HepG2 (cell line): ENCODE data around the gene ZFAND6. TPM values are rescaled to one million over a fixed set of nuclear protein-coding genes. Genes with fewer than 3 reads are reported as not detected.
A peak's percentile ranks its signal among the peaks of the same experiment; 100 is the strongest.

Experiments used
- ATF2 ChIP-seq: sonication (generic); formaldehyde crosslinking; IDR thresholded peaks from 2 replicates; pipeline ENCODE4 v1.4.0; 2020; ENCODE audit warnings: missing genetic modification reagents
- HOXA7 ChIP-seq: sonication (generic); formaldehyde crosslinking; IDR thresholded peaks from 2 replicates; pipeline ENCODE4 v1.8.1; 2022; ENCODE audit warnings: mild to moderate bottlenecking, missing genetic modification reagents, moderate library complexity
- JUNB ChIP-seq: sonication (generic); formaldehyde crosslinking; IDR thresholded peaks from 2 replicates; pipeline ENCODE4 v1.8.0; 2022; ENCODE audit warnings: missing genetic modification reagents, mild to moderate bottlenecking, borderline replicate concordance
- NFATC3 ChIP-seq: sonication (generic); formaldehyde crosslinking; IDR thresholded peaks from 2 replicates; pipeline ENCODE4 v1.5.1; 2020; ENCODE audit warnings: mild to moderate bottlenecking, missing genetic modification reagents
- NPAS2 ChIP-seq: sonication (generic); formaldehyde crosslinking; IDR thresholded peaks from 2 replicates; pipeline ENCODE4 v1.8.0; 2022; ENCODE audit warnings: mild to moderate bottlenecking, missing genetic modification reagents, borderline replicate concordance
- PAF1 ChIP-seq: IDR thresholded peaks from 2 replicates; pipeline ENCODE4 v1.6.1; 2016; ENCODE audit warnings: missing genetic modification reagents, missing compliant biosample characterization
- PRDM10 ChIP-seq: sonication (generic); formaldehyde crosslinking; IDR thresholded peaks from 2 replicates; pipeline ENCODE4 v1.4.0; 2020; ENCODE audit warnings: low read depth, missing genetic modification reagents
- SIX1 ChIP-seq: sonication (generic); formaldehyde crosslinking; IDR thresholded peaks from 2 replicates; pipeline ENCODE4 v1.4.0; 2020; ENCODE audit warnings: missing genetic modification reagents, borderline replicate concordance
- SRY ChIP-seq: sonication (generic); formaldehyde crosslinking; IDR thresholded peaks from 2 replicates; pipeline ENCODE4 v1.8.0; 2022; ENCODE audit warnings: mild to moderate bottlenecking, missing genetic modification reagents
- ZFP37 ChIP-seq: sonication (generic); formaldehyde crosslinking; IDR thresholded peaks from 2 replicates; pipeline ENCODE4 v1.4.0; 2020; ENCODE audit warnings: missing genetic modification reagents, borderline replicate concordance
- ZKSCAN1 ChIP-seq: fragments of 150-350 bp; IDR thresholded peaks from 2 replicates; pipeline ENCODE4 v1.6.1; 2014; ENCODE audit warnings: low read length
- ZNF20 ChIP-seq: sonication (generic); formaldehyde crosslinking; IDR thresholded peaks from 2 replicates; pipeline ENCODE4 v1.4.0; 2020; ENCODE audit warnings: mild to moderate bottlenecking, moderate library complexity, missing genetic modification reagents
- ZNF256 ChIP-seq: sonication (generic); formaldehyde crosslinking; conservative IDR thresholded peaks from 2 replicates; pipeline ENCODE4 v1.4.0; 2020; ENCODE audit warnings: missing genetic modification reagents
- ZNF615 ChIP-seq: sonication (generic); formaldehyde crosslinking; IDR thresholded peaks from 2 replicates; pipeline ENCODE4 v1.5.0; 2020; ENCODE audit warnings: mild to moderate bottlenecking, missing genetic modification reagents, borderline replicate concordance
- ZNF781 ChIP-seq: sonication (generic); formaldehyde crosslinking; IDR thresholded peaks from 2 replicates; pipeline ENCODE4 v1.5.1; 2020; ENCODE audit warnings: borderline replicate concordance, mild to moderate bottlenecking, missing genetic modification reagents; ENCODE audit errors: not compliant biosample characterization
- ZNF839 ChIP-seq: sonication (generic); formaldehyde crosslinking; IDR thresholded peaks from 2 replicates; pipeline ENCODE4 v1.4.0; 2020; ENCODE audit warnings: missing genetic modification reagents, mild to moderate bottlenecking, borderline replicate concordance
- ZNF879 ChIP-seq: sonication (generic); formaldehyde crosslinking; IDR thresholded peaks from 2 replicates; pipeline ENCODE4 v1.8.1; 2023; ENCODE audit warnings: missing genetic modification reagents
- polyA plus RNA-seq, 8 experiments: library from polyadenylated mRNA; depleted of rRNA in 3 of 8; stranded (reverse) in 7 of 8; unstranded in 1 of 8; fragments of >200 nt; fragmentation: Illumina TruSeq in 4 of 8; extraction: Trizol in 4 of 8; gene quantifications; 2 replicates each; pipeline versions ENCODE4 v1.2.1 to v1.2.3, GENCODE V29; 2011 to 2016; ENCODE audit warnings: low read depth in 4 of 8, missing spikeins in 1 of 8, mixed read lengths in 1 of 8; ENCODE audit not compliant: insufficient read depth in 1 of 8
- total RNA-seq, 5 experiments: library from RNA; depleted of rRNA; stranded (reverse); fragments of >200 nt; fragmentation: Illumina TruSeq; extraction: Trizol; gene quantifications; 2 replicates each; pipeline ENCODE4 v1.2.3, GENCODE V29; 2016; ENCODE audit warnings: low read depth in 1 of 5
- TF ChIP-seq, protein P1 (sequence below): sonication (generic); formaldehyde crosslinking; IDR thresholded peaks from 2 replicates; pipeline ENCODE4 v1.8.1; 2022; ENCODE audit warnings: mild to moderate bottlenecking, missing genetic modification reagents
- TF ChIP-seq, protein P2 (sequence below): sonication (generic); formaldehyde crosslinking; IDR thresholded peaks from 2 replicates; pipeline ENCODE4 v1.4.0; 2020; ENCODE audit warnings: mild to moderate bottlenecking, missing genetic modification reagents

Gene ZFAND6
- total and polyA plus RNA-seq, 2 of the 13 experiments (the other 11 are each of a cell fraction or from before 2014, with no cell fraction given) = 84.2 to 115 TPM

DNA sequence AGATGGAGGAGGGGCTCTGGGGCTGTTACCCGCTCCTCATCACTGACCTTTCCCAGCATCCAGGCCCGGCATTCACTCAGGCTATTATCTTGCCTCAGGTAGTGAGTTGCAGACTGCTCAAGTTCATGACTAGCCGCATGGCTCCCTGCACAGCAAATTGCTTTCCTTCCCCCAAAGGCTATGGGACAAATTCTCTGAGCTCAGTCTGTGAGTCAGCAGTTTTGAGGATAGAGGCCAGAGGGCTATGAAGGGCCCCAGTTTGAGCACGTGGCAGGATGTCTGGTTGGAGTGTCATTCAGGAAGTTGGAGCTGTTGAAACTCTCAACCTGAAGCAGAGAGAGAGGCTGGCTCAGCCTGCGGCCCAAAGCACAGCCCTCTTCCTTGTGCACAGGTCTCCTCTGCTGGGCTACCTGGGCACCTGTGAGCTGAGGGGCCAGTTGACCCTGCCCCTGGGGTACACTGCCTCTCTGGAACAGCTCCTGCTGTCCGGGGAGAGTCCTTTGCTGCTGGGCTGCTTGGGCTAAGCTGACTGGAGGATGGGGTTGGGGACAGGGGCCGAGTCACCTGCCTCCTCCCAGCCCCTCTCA is 101.2 kb downstream of the ZFAND6 start (continued):
- peak; percentile 53; the same call in 1 of the 2 replicates for TF ChIP-seq ATF2 (CRISPR knock-in tag)
- TF ChIP-seq ZNF20 (CRISPR knock-in tag) = no peak
- TF ChIP-seq ZNF781 (CRISPR knock-in tag) = peak; percentile 42
- no peak for TF ChIP-seq ZNF879 (CRISPR knock-in tag)
- TF ChIP-seq SIX1 = no peak
- no peak for TF ChIP-seq JUNB (CRISPR knock-in tag)
- TF ChIP-seq ZNF256 (CRISPR knock-in tag) = no peak
- no peak for TF ChIP-seq NFATC3
- no peak for TF ChIP-seq SRY (CRISPR knock-in tag)
- no peak for TF ChIP-seq NPAS2 (CRISPR knock-in tag)
- no peak for TF ChIP-seq ZNF615 (CRISPR knock-in tag)
- TF ChIP-seq, protein P1, sequence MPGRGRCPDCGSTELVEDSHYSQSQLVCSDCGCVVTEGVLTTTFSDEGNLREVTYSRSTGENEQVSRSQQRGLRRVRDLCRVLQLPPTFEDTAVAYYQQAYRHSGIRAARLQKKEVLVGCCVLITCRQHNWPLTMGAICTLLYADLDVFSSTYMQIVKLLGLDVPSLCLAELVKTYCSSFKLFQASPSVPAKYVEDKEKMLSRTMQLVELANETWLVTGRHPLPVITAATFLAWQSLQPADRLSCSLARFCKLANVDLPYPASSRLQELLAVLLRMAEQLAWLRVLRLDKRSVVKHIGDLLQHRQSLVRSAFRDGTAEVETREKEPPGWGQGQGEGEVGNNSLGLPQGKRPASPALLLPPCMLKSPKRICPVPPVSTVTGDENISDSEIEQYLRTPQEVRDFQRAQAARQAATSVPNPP (CRISPR knock-in tag) = no peak
- peak; percentile 71; the same call in 1 of the 2 replicates for TF ChIP-seq ZFP37 (CRISPR knock-in tag)
- no peak for TF ChIP-seq HOXA7
- no peak for TF ChIP-seq ZKSCAN1
- no peak for TF ChIP-seq ZNF839
- TF ChIP-seq, protein P2, sequence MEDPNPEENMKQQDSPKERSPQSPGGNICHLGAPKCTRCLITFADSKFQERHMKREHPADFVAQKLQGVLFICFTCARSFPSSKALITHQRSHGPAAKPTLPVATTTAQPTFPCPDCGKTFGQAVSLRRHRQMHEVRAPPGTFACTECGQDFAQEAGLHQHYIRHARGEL = no peak
- peak; percentile 84 for TF ChIP-seq PRDM10 (CRISPR knock-in tag)
- TF ChIP-seq PAF1 = no peak
